Lower leg skin (tissue), 4 donors: ENCODE measurements around the gene PIK3R1. TPM values are rescaled to one million over a fixed set of nuclear protein-coding genes. Genes with fewer than 3 reads are reported as not detected.

Source experiments
- DNase-seq, 2 donors: peaks; one replicate each; pipeline ENCODE4 v3.0.0-alpha.2; 2019; ENCODE audit warnings: low spot score in 2 of 2
- H3K4me3 ChIP-seq: fragments of 200-600 bp; sonication (generic); 2 replicates; pipeline ENCODE4 v1.5.1; 2017; ENCODE audit warnings: mild to moderate bottlenecking, low read depth; ENCODE audit not compliant: poor library complexity, severe bottlenecking
- CTCF ChIP-seq, 3 donors: fragments of 450-650 bp; IDR thresholded peaks; one replicate each; pipeline ENCODE4 v1.5.1; 2016; ENCODE audit warnings: antibody characterized with exemption in 3 of 3, mild to moderate bottlenecking in 3 of 3, moderate library complexity in 2 of 3
- POLR2A ChIP-seq, 2 donors: fragments of 450-650 bp; IDR thresholded peaks; one replicate each; pipeline ENCODE4 v1.6.1; 2016 to 2017; ENCODE audit warnings: antibody characterized with exemption in 2 of 2, mild to moderate bottlenecking in 1 of 2, moderate library complexity in 1 of 2
- WGBS, 2 donors: methylation state at CpG; one replicate each; pipeline ENCODE4 v1.1.5; 2018; 5-methylcytosine and 5-hydroxymethylcytosine counted together
- intact Hi-C: fragments of 100-400 bp; cut with DNase I; formaldehyde crosslinking; loops from one replicate; pipeline ENCODE4 v1.15.0; 2023; ENCODE audit warnings: low total_unique reads
- total RNA-seq, 4 donors: library from RNA; depleted of rRNA; stranded (reverse); fragments of >200 nt; gene quantifications; one replicate each; pipeline ENCODE4 v1.1.0, GENCODE V29; 2016

The PIK3R1 gene
- total RNA-seq, 4 donors from 2014 or later: 102 to 245 (median 137) TPM

GRCh38 chr5:68299105-68299504, 83.5 kb downstream of the PIK3R1 start:
- TF ChIP-seq CTCF (IDR thresholded peaks at IDR 0.05) (no peak), POLR2A (IDR thresholded peaks at IDR 0.05) (no peak)
- intact Hi-C loops: no loop called here
- DNase-seq: no peak
- 72 to 73% methylated on average over 4 of the region's 4 CpGs for WGBS, 2 donors
- no peak overlapping the region for H3K4me3 ChIP-seq

- no peak for DNase-seq
- intact Hi-C loops: no loop called here
- TF ChIP-seq POLR2A (IDR thresholded peaks at IDR 0.05): no peak
- no peak for TF ChIP-seq CTCF (IDR thresholded peaks at IDR 0.05)
Measured at GRCh38 chr5:68299575-68299974, 84.0 kb downstream of the PIK3R1 start.

GRCh38 chr5:68303038-68303738, 87.6 kb downstream of the PIK3R1 start:
- intact Hi-C loops: no loop called here
- 51% methylated on average over 3 of the region's 3 CpGs for WGBS, 2 donors

More at GRCh38 chr5:68299575-68299974, 84.0 kb downstream of the PIK3R1 start:
- 88 to 92% methylated on average over 3 of the region's 3 CpGs for WGBS, 2 donors
- H3K4me3 ChIP-seq: no peak overlapping the region

GRCh38 chr5:68303754-68304420, 88.3 kb downstream of the PIK3R1 start:
- intact Hi-C loops: no loop called here
- no peak overlapping the region for H3K4me3 ChIP-seq
- 55% methylated on average over 4 of the region's 4 CpGs for WGBS, 2 donors
- TF ChIP-seq CTCF (IDR thresholded peaks at IDR 0.05) (no peak), POLR2A (IDR thresholded peaks at IDR 0.05) (no peak)
- DNase-seq: no peak

More at GRCh38 chr5:68303038-68303738, 87.6 kb downstream of the PIK3R1 start:
- TF ChIP-seq POLR2A (IDR thresholded peaks at IDR 0.05) (no peak), CTCF (IDR thresholded peaks at IDR 0.05) (no peak)
- no peak overlapping the region for H3K4me3 ChIP-seq
- no peak for DNase-seq

- intact Hi-C loops: no loop called here
- TF ChIP-seq CTCF (IDR thresholded peaks at IDR 0.05) (no peak), POLR2A (IDR thresholded peaks at IDR 0.05) (no peak)
- H3K4me3 ChIP-seq: no peak overlapping the region
- DNase-seq: no peak
- WGBS, 2 donors: 35 to 37% methylated on average over 3 of the region's 3 CpGs
Measured at GRCh38 chr5:68304421-68305052, 89.0 kb downstream of the PIK3R1 start.
